Common myeloid progenitor, CD34-positive (primary cell): ENCODE results near the gene USO1. TPM values are rescaled to one million over a fixed set of nuclear protein-coding genes. Genes with fewer than 3 reads are reported as not detected.

Experiments used
- CTCF ChIA-PET: fragments of 350-600 bp; sonication (Branson Sonifier 250); formaldehyde crosslinking; loops from one replicate; lab custom pipeline; 2021; ENCODE audit warnings: antibody characterized with exemption; lab: Charles Lee
- POLR2A ChIA-PET: fragments of 350-600 bp; sonication (Branson Sonifier 250); formaldehyde crosslinking; loops from one replicate; lab custom pipeline; 2021; ENCODE audit warnings: antibody characterized with exemption; lab: Charles Lee
- DNase-seq, 3 donors: peaks; one replicate each; pipeline versions ENCODE4 v3.0.0 to v3.0.0-alpha.2; 2013
- H3K27ac ChIP-seq, 2 experiments: 1 replicate in 1 of 2; 2 replicates in 1 of 2; pipeline ENCODE4 v1.7.0; 2013; ENCODE audit warnings: inconsistent platforms in 2 of 2, low read length in 2 of 2, mild to moderate bottlenecking in 2 of 2, low read depth in 1 of 2, moderate library complexity in 1 of 2; ENCODE audit not compliant: severe bottlenecking in 2 of 2, insufficient read depth in 1 of 2, poor library complexity in 1 of 2
- H3K27me3 ChIP-seq, 5 experiments: replicated peaks in 2 of 5; 1 replicate in 3 of 5; 2 replicates in 2 of 5; pipeline versions ENCODE4 v1.6.1 to v1.7.0; 2013; ENCODE audit warnings: low read length in 4 of 5, mild to moderate bottlenecking in 2 of 5, moderate library complexity in 2 of 5, inconsistent platforms in 1 of 5; ENCODE audit not compliant: insufficient read depth in 5 of 5, control insufficient read depth in 4 of 5
- H3K36me3 ChIP-seq, 4 experiments: 1 replicate in 2 of 4; 2 replicates in 2 of 4; pipeline versions ENCODE4 v1.6.1 to v1.7.0; 2013; ENCODE audit warnings: low read length in 3 of 4, control low read depth in 1 of 4, mild to moderate bottlenecking in 1 of 4; ENCODE audit not compliant: control insufficient read depth in 4 of 4, insufficient read depth in 4 of 4
- H3K4me1 ChIP-seq, 4 experiments: 1 replicate in 3 of 4; 2 replicates in 1 of 4; pipeline versions ENCODE4 v1.6.1 to v1.7.1; 2013; ENCODE audit warnings: low read length in 3 of 4, mild to moderate bottlenecking in 3 of 4, control low read depth in 1 of 4, inconsistent platforms in 1 of 4, moderate library complexity in 1 of 4; ENCODE audit not compliant: control insufficient read depth in 4 of 4, insufficient read depth in 4 of 4; ENCODE audit errors: control extremely low read depth in 1 of 4
- H3K4me3 ChIP-seq, 7 experiments: 1 replicate in 4 of 7; 2 replicates in 3 of 7; pipeline versions ENCODE4 v1.5.1 to v1.7.0; 2013; ENCODE audit warnings: mild to moderate bottlenecking in 7 of 7, low read length in 6 of 7, moderate library complexity in 6 of 7, inconsistent platforms in 2 of 7, low read depth in 2 of 7, control low read depth in 1 of 7; ENCODE audit not compliant: insufficient read depth in 4 of 7, control insufficient read depth in 1 of 7; ENCODE audit errors: extremely low read depth in 1 of 7
- H3K9me3 ChIP-seq, 5 experiments: 1 replicate in 4 of 5; 2 replicates in 1 of 5; pipeline versions ENCODE4 v1.6.1 to v1.7.1; 2013; ENCODE audit warnings: low read length in 4 of 5, mild to moderate bottlenecking in 2 of 5, inconsistent platforms in 1 of 5, low read depth in 1 of 5, moderate library complexity in 1 of 5; ENCODE audit not compliant: control insufficient read depth in 4 of 5, insufficient read depth in 2 of 5; ENCODE audit errors: control extremely low read depth in 1 of 5
- WGBS: methylation state at CpG from one replicate; pipeline ENCODE4 v1.1.5; 2013; ENCODE audit not compliant: insufficient coverage; 5-methylcytosine and 5-hydroxymethylcytosine counted together
- polyA plus RNA-seq: library from polyadenylated mRNA; unstranded; fragments of 120-200 nt; gene quantifications from one replicate; pipeline ENCODE4 v1.2.1, GENCODE V29; 2013

The USO1 gene, protein sequence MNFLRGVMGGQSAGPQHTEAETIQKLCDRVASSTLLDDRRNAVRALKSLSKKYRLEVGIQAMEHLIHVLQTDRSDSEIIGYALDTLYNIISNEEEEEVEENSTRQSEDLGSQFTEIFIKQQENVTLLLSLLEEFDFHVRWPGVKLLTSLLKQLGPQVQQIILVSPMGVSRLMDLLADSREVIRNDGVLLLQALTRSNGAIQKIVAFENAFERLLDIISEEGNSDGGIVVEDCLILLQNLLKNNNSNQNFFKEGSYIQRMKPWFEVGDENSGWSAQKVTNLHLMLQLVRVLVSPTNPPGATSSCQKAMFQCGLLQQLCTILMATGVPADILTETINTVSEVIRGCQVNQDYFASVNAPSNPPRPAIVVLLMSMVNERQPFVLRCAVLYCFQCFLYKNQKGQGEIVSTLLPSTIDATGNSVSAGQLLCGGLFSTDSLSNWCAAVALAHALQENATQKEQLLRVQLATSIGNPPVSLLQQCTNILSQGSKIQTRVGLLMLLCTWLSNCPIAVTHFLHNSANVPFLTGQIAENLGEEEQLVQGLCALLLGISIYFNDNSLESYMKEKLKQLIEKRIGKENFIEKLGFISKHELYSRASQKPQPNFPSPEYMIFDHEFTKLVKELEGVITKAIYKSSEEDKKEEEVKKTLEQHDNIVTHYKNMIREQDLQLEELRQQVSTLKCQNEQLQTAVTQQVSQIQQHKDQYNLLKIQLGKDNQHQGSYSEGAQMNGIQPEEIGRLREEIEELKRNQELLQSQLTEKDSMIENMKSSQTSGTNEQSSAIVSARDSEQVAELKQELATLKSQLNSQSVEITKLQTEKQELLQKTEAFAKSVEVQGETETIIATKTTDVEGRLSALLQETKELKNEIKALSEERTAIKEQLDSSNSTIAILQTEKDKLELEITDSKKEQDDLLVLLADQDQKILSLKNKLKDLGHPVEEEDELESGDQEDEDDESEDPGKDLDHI
- polyA plus RNA-seq: 60.4 TPM

DNA sequence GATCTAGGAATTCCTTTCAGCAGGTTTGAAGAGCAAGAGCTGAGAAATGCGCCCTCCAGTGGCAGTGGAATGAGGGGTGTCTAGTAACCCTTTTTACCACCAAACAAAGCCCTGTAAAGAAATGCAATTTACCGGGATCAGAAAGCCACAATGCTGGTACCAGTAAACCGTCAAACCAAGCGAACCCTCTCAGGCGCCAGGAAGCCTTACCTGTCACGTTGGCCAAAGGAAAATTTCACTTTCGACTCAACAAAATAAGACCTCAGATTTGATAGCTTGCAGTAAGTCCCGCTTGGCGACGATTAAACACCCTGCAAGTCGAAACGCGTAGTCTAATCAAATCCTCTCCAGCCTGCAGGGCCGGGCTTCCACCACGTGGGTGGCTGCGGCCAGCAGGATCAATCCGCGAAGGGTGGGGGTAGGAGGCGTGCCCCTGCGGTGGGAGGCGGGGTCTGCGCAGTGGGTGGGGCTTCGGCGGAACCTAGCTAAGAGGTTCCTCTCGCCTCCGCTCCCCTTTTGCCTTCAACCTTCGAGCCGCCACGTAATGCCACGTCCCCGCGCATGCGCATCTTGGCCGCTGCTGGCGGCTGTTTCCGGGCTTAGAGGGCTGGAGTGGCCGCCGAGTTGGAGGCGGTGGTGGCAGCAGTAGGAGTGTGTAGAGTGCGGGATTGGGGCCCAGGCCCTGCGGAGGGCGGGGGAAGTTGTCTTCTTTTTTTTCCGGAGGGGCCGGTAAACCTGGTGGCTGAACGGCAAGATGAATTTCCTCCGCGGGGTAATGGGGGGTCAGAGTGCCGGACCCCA, at the start of gene USO1:
TSS of gene USO1 (plus strand) at position 512 of the 801 bp plus-strand sequence. CDS start at position 755, 243 bp downstream.
- Histone ChIP-seq H3K9me3 (no peaks in the 10 kb centered on the region), H3K4me3 (peak within 1 kb of the TSS; percentile 91 to 99 (median 97)), H3K4me1 (peaks cover 10 to 39% (median 33%) of the 10 kb centered on the region in 4 experiments), H3K27me3 (no peaks in the 10 kb centered on the region), H3K36me3 (peaks cover 0 to 2% (median 0%) of the 10 kb centered on the region in 4 experiments), H3K27ac (peak within 1 kb of the TSS; percentile 95)
- DNase-seq: peak; percentile 99 to 100 (median 99)
- CTCF ChIA-PET: interaction anchor here (0.7 to 10.1 kb wide), 28 partner anchors 9 to 122 kb away, joined by 3 to 51 read pairs (median 4); partner anchors contain the start of gene G3BP2
- POLR2A ChIA-PET: interaction anchor here (0.5 to 2.2 kb wide), 7 partner anchors 17 to 210 kb away, joined by 3 to 14 read pairs (median 5); partner anchors contain the start of genes G3BP2, RCHY1 and THAP6
- 0% methylated on average over 32 of the region's 48 CpGs for WGBS

DNA sequence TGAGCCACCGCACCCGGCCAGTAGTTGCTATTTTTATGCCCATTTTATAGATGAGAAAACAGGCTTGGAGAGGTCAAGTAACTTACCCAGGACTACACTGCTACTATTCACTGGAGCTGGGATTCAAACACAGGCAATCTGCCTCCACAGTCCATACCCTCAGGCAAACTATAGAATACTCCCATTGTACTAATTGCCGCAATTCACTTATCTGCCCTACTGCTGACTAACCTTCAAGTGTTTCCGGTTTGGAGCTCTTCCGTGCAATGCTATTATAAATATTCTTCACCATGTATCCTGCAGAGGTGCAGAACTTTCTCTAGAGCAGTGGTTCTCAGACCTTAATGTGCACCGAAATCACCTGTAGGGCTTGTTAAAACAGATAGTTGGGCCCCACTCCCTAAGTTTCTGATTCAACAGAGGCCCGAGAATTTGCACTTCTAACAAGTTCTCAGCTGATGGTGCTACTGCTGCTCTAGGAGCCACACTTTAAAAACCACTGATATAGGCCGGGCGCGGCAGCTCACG, 49.3 kb upstream of the USO1 start:
- no peaks in the 10 kb centered on the region for H3K9me3 ChIP-seq
- H3K27me3 ChIP-seq: no peaks in the 10 kb centered on the region
- ChIA-PET CTCF (interaction anchor here (0.8 to 1.4 kb wide), 2 partner anchors 14 to 28 kb away, joined by 3 read pairs; no protein-coding TSS in a partner anchor), POLR2A (interaction anchor here (1.1 kb wide), 1 partner anchor 21 kb away, joined by 5 read pairs; no protein-coding TSS in a partner anchor)
- WGBS: 94% methylated on average over 6 of the region's 11 CpGs
- no peak for DNase-seq
- H3K4me1 ChIP-seq: peaks cover 22 to 31% (median 27%) of the 10 kb centered on the region in 4 experiments
- H3K36me3 ChIP-seq: peaks cover 0 to 2% (median under 1%) of the 10 kb centered on the region in 4 experiments
- H3K4me3 ChIP-seq: no peak overlapping the region
- H3K27ac ChIP-seq: no peak overlapping the region

DNA sequence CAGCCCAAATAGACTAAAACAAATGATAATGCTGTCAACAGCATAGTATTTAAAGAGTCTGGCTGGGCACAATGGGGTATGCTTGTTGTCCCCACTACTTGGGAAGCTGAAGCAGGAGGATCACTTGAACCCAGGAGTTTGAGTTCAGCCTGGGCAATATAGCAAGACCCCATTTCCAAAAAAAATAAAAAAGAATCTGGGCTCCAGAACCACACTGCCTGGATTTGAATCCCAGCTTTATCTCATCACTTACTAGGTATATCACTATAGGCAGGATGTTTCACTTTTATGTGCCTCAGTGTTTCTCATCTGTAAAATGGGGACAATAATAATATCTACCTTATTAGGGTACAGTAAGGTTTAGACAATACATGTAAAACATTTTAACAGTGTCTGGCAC, 45.9 kb upstream of the USO1 start:
- ChIA-PET CTCF (no interaction called here), POLR2A (no interaction called here)
- Histone ChIP-seq H3K36me3 (peaks cover 0 to 2% (median 0%) of the 10 kb centered on the region in 4 experiments), H3K4me3 (no peak overlapping the region), H3K9me3 (no peaks in the 10 kb centered on the region), H3K27ac (no peak overlapping the region), H3K27me3 (no peaks in the 10 kb centered on the region), H3K4me1 (peaks cover 8 to 12% (median 9%) of the 10 kb centered on the region in 4 experiments)
- DNase-seq: no peak

DNA sequence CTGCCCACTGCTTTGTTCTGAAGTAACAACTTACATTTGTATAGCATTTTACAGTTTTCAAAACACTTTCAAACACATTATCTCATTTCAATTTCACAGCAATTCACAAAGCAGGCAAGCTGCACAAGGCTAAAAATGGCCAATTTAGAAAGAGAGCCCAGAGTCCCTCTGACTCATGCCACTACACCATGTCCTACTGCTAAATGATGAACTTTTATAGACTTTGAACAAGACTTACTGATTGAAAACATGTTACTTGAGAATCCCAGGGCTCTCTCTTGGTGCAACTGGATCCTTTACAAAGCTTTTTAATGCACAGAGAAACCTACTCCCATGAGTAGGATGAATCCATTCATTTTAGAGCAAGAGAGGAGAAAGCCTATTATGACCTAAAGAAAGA, 45.4 kb upstream of the USO1 start:
- Histone ChIP-seq H3K4me3 (no peak overlapping the region), H3K4me1 (peaks cover 4 to 7% (median 5%) of the 10 kb centered on the region in 4 experiments), H3K9me3 (no peaks in the 10 kb centered on the region), H3K36me3 (peaks cover 0 to 2% (median 0%) of the 10 kb centered on the region in 4 experiments), H3K27me3 (no peaks in the 10 kb centered on the region), H3K27ac (no peak overlapping the region)
- ChIA-PET POLR2A (no interaction called here), CTCF (interaction anchor here (1.2 kb wide), 1 partner anchor 45 kb away, joined by 4 read pairs; no protein-coding TSS in a partner anchor)
- DNase-seq: no peak

DNA sequence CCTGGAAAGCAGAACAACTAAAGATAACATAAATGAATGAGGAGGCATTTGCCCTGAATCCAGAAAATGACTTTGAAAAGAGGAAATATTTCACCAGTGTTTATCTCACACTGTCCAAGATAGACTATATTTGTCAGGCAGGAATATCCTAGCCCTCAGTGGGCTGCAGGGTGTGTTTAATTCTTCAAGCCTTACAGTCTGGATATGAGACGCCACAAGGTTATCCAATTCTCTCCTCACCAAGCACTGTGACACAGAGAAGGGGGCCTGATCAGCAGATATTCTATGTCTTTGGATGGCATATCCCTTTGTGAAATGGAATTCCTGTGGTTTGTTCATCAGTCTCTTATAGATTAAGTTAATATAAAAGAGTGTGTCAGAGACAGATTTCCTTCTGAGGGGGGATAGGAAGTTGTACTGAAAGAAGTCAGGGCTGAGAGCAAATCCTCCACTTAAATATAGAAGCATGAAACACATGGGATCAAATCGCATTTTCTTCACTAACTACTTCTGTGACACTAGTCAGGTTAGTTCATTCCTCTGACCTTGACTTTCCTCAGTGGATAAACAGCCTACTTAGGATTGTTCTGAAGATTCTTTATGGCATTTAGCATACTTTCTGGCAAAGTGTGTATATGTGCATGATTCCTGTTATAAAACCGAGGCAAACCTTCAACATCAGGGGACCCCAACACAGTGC, 44.4 kb upstream of the USO1 start:
- POLR2A ChIA-PET: no interaction called here
- no peak for DNase-seq

More for the DNA sequence above, 44.4 kb upstream of the USO1 start:
- Histone ChIP-seq H3K9me3 (no peaks in the 10 kb centered on the region), H3K27ac (no peak overlapping the region), H3K4me3 (no peak overlapping the region), H3K36me3 (peaks cover 0 to 2% (median 0%) of the 10 kb centered on the region in 4 experiments), H3K27me3 (no peaks in the 10 kb centered on the region), H3K4me1 (peaks cover 0 to 4% (median under 1%) of the 10 kb centered on the region in 4 experiments)
- CTCF ChIA-PET: interaction anchor here (1.2 kb wide), 1 partner anchor 44 kb away, joined by 4 read pairs; no protein-coding TSS in a partner anchor
- no CpG with 5 or more reads among the region's 3 CpGs for WGBS
